Parathyroid adenoma (tissue), 2 donors: Measurements from ENCODE around the gene CACNA1B.
"Not testable (repeated sequence)": the region's sequence is repeated elsewhere in the genome, so short reads cannot be mapped to it uniquely, and the experiment has no call there.

ENCODE experiments used
- H2AFZ ChIP-seq: fragments of 300-600 bp; sonication (generic); one replicate; pipeline ENCODE4 v1.7.0; 2017; ENCODE audit warnings: antibody characterized with exemption, mild to moderate bottlenecking
- H3K27ac ChIP-seq: fragments of 300-600 bp; sonication (generic); one replicate; pipeline ENCODE4 v1.7.0; 2017
- H3K27me3 ChIP-seq: fragments of 300-600 bp; sonication (generic); one replicate; pipeline ENCODE4 v1.7.0; 2017; ENCODE audit warnings: low read length; ENCODE audit not compliant: control insufficient read depth, insufficient read depth
- H3K36me3 ChIP-seq: fragments of 300-600 bp; sonication (generic); one replicate; pipeline ENCODE4 v1.7.0; 2017; ENCODE audit warnings: low read length; ENCODE audit not compliant: control insufficient read depth, insufficient read depth
- H3K4me1 ChIP-seq: fragments of 300-600 bp; sonication (generic); one replicate; pipeline ENCODE4 v1.7.0; 2017; ENCODE audit warnings: control low read depth
- H3K4me2 ChIP-seq: fragments of 300-600 bp; sonication (generic); one replicate; pipeline ENCODE4 v1.7.0; 2017; ENCODE audit warnings: low read length
- H3K4me3 ChIP-seq: fragments of 300-600 bp; sonication (generic); one replicate; pipeline ENCODE4 v1.7.0; 2017; ENCODE audit warnings: low read depth, low read length
- H3K79me2 ChIP-seq: fragments of 300-600 bp; sonication (generic); one replicate; pipeline ENCODE4 v1.7.0; 2017; ENCODE audit warnings: control low read depth
- H3K9ac ChIP-seq: fragments of 300-600 bp; sonication (generic); one replicate; pipeline ENCODE4 v1.7.0; 2017; ENCODE audit warnings: mild to moderate bottlenecking
- H3K9me3 ChIP-seq: fragments of 300-600 bp; sonication (generic); one replicate; pipeline ENCODE4 v1.7.0; 2017; ENCODE audit warnings: low read length; ENCODE audit not compliant: control insufficient read depth
- TF ChIP-seq, protein P1 (sequence below): fragments of 300-600 bp; sonication (generic); IDR thresholded peaks from one replicate; pipeline ENCODE4 v1.7.0; 2017; ENCODE audit warnings: antibody characterized with exemption, mild to moderate bottlenecking
- donor health status: primary hyperparathyroidism.

CACNA1B gene

DNA sequence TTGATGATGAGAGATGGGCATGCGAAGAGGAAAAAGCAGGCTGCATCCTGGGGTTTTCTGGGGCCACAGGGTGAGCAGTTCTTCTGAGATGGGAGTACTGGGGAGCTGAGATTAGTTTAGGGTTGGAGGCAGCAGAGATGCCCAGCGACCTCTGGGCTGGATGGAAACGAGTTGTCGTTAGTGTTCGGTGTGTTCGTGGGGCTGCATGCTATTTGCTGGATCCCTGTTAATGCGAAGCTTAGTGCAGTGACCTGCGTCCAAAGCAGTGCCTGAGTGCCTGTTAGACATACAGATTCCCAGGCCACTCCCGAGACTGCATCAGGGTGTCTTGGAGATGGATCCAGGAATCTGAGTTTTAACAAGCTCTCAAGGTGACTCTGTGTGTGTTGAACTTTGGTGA lies 201.3 kb downstream of the CACNA1B start:
- Histone ChIP-seq H3K9ac (no peak overlapping the region), H3K4me1 (no peaks in the 10 kb centered on the region), H2AFZ (no peak overlapping the region), H3K36me3 (no peaks in the 10 kb centered on the region), H3K4me3 (no peak overlapping the region), H3K27me3 (no peaks in the 10 kb centered on the region), H3K9me3 (no peaks in the 10 kb centered on the region), H3K79me2 (no peaks in the 10 kb centered on the region), H3K27ac (no peak overlapping the region), H3K4me2 (no peak overlapping the region)
- TF ChIP-seq, protein P1, sequence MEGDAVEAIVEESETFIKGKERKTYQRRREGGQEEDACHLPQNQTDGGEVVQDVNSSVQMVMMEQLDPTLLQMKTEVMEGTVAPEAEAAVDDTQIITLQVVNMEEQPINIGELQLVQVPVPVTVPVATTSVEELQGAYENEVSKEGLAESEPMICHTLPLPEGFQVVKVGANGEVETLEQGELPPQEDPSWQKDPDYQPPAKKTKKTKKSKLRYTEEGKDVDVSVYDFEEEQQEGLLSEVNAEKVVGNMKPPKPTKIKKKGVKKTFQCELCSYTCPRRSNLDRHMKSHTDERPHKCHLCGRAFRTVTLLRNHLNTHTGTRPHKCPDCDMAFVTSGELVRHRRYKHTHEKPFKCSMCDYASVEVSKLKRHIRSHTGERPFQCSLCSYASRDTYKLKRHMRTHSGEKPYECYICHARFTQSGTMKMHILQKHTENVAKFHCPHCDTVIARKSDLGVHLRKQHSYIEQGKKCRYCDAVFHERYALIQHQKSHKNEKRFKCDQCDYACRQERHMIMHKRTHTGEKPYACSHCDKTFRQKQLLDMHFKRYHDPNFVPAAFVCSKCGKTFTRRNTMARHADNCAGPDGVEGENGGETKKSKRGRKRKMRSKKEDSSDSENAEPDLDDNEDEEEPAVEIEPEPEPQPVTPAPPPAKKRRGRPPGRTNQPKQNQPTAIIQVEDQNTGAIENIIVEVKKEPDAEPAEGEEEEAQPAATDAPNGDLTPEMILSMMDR: no peak

DNA sequence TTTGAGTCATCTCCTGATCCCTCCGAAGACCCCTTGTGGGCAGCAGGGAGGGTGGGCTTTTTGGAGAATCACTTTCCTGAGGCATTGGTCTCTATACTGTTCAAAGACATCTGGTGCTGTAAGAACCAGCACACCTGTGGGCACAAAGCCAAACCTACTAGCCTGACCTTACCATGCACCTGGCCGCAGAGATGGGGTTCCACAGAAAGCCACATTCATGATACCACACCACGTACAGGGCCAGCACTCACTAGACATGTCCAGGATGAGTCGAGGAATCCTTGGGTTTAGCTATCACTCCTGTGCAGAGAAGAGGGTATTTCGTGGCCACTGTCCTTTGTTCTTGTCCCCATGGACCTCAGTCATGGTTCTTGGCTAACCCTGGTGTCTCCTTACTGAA lies 203.4 kb downstream of the CACNA1B start:
- Histone ChIP-seq H3K36me3 (no peaks in the 10 kb centered on the region), H3K4me2 (no peak overlapping the region), H3K27me3 (no peaks in the 10 kb centered on the region), H2AFZ (no peak overlapping the region), H3K79me2 (no peaks in the 10 kb centered on the region), H3K27ac (no peak overlapping the region), H3K4me3 (no peak overlapping the region), H3K9me3 (peaks cover 2% of the 10 kb centered on the region), H3K4me1 (no peaks in the 10 kb centered on the region), H3K9ac (no peak overlapping the region)
- TF ChIP-seq, protein P1: no peak

DNA sequence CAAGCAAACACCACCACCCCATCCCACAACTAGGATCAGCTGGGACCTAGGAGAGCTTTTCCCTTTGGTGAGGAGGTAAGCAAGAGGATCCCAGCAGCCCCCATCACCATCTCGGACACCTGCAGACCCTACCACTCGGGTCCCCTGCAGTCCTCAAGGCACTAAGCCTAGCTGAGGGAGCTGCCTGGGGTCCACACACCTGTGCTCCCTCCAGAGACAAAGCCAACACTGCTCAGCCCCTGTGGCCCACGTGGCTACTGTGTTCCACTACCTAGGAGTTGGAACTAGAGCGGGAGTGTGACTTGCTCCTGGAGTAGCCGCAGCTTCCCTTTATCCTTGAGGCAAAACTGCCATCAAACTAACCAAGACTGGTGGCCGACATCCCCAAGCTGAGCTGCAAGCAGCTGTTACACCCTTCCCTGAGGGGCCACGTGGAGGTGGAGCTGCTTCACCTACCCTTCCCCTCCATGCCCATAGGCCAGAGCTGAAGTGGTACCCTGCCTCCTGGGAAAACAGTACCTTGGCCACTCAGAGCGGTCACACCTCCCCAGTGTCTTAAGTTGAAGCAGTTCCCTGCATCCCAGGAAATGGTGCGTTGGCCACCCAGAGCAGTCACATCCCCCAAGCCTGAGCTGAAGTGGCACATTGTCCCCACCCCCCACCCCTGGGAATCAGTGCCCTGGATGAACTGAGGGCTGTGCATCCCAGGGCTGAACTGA lies 205.5 kb downstream of the CACNA1B start:
- Histone ChIP-seq H3K36me3 (no peaks in the 10 kb centered on the region), H2AFZ (no peak overlapping the region), H3K9me3 (peaks cover 3% of the 10 kb centered on the region), H3K9ac (no peak overlapping the region), H3K4me1 (no peaks in the 10 kb centered on the region), H3K4me3 (no peak overlapping the region), H3K4me2 (no peak overlapping the region), H3K27me3 (no peaks in the 10 kb centered on the region), H3K79me2 (no peaks in the 10 kb centered on the region), H3K27ac (no peak overlapping the region)
- TF ChIP-seq, protein P1: no peak

DNA sequence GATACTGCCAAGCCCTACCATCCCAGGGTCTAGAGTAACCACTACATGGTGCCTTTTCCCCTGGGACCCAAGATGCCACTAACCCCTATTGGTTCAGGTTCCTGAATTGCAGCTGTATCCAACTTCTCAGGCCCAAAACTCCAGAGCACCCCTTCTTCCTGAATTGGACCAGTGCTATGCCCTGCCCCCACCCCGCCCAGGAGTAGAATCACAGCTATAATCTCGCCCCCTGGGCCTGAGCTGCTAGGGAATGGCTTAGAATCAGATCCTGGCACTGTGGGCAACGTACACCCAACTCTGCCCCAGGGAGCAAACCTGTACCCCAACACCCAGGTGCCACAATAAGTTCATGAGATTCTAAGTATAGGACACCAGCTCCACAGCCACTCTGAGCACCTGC lies 206.3 kb downstream of the CACNA1B start:
- no peaks in the 10 kb centered on the region for H3K27me3 ChIP-seq
- no peak overlapping the region for H3K4me2 ChIP-seq
- peaks cover 3% of the 10 kb centered on the region for H3K9me3 ChIP-seq
- no peak overlapping the region for H3K9ac ChIP-seq
- TF ChIP-seq, protein P1: no peak
- H3K27ac ChIP-seq: no peak overlapping the region
- no peaks in the 10 kb centered on the region for H3K36me3 ChIP-seq
- no peaks in the 10 kb centered on the region for H3K79me2 ChIP-seq
- H3K4me3 ChIP-seq: no peak overlapping the region
- no peak overlapping the region for H2AFZ ChIP-seq
- H3K4me1 ChIP-seq: no peaks in the 10 kb centered on the region

DNA sequence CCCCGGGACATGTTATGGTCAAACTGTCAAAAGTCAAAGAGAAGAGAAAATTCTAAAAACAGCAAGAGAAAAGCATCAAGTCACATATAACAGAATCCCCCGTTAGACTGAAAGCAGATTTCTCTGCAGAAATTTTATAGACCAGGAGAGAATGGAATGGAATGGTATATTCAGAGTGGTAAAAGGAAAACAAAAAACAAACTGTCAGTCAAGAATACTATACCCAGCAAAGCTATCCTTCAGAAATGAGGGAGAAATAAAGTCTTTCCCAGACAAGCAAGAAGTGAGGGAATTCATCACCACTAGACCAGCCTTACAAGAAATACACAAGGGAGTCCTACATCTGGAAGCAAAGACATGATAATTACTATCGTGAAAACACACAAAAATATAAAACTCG lies 208.0 kb downstream of the CACNA1B start:
- H2AFZ ChIP-seq: no peak overlapping the region
- H3K27ac ChIP-seq: no peak overlapping the region
- H3K36me3 ChIP-seq: no peaks in the 10 kb centered on the region
- no peak overlapping the region for H3K9ac ChIP-seq
- no peak overlapping the region for H3K4me2 ChIP-seq
- no peaks in the 10 kb centered on the region for H3K4me1 ChIP-seq
- TF ChIP-seq, protein P1: no peak
- H3K4me3 ChIP-seq: no peak overlapping the region
- no peaks in the 10 kb centered on the region for H3K27me3 ChIP-seq
- H3K9me3 ChIP-seq: peaks cover 3% of the 10 kb centered on the region
- H3K79me2 ChIP-seq: no peaks in the 10 kb centered on the region

DNA sequence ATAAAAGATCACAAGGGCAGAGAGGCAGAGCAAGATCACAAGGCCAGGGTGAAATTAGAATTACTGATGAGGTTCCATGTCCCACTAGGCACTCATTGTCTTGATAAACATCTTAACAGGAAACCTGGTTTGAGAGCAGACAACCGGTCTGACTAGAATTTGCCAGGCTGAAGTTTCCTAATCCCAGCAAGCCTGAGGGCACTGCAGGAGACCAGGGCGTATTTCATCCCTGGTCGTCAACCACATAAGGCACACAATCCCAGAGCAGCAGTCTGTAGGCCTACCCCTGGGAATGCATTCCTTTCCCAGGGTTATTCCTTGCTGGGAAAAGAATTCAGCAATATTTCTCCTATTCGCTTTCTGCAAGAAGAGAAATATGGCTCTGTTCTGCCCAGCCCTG lies 214.5 kb downstream of the CACNA1B start:
- not testable (repeated sequence) for H3K4me3 ChIP-seq, H3K27ac ChIP-seq, H2AFZ ChIP-seq

More for the DNA sequence above, 214.5 kb downstream of the CACNA1B start:
- not testable (repeated sequence) for H3K4me1 ChIP-seq, H3K4me2 ChIP-seq, H3K9ac ChIP-seq, H3K79me2 ChIP-seq, H3K9me3 ChIP-seq, H3K27me3 ChIP-seq, H3K36me3 ChIP-seq
